HepG2 (cell line): Measurements from ENCODE around the gene KCNMA1. TPM values are rescaled to one million over a fixed set of nuclear protein-coding genes. Genes with fewer than 3 reads are reported as not detected.

Source experiments
- ATAC-seq: fragments of 200-7000 bp; cut with Tn5 transposase; 3 replicates; pipeline ENCODE4 v1.9.1; 2020; ENCODE audit warnings: mild to moderate bottlenecking, moderate library complexity
- BruUV-seq: library from RNA; stranded (reverse); fragments of 400-500 nt; replicated peaks from 2 replicates; lab custom pipeline; 2021; lab: Mats Ljungman, UMichigan
- CTCF ChIA-PET: fragments of 300-600 bp; formaldehyde crosslinking; extraction: SDS; loops from one replicate; lab custom pipeline; 2021; ENCODE audit warnings: low total read pairs, inconsistent platforms, low intra/inter-chr PET ratio; lab: Yijun Ruan, JAX
- POLR2A ChIA-PET: fragments of 350-600 bp; sonication (Branson Sonifier 250); formaldehyde crosslinking; loops from one replicate; lab custom pipeline; 2020; ENCODE audit warnings: antibody characterized with exemption, inconsistent platforms; lab: Yijun Ruan, JAX
- DNase-seq: peaks from one replicate; pipeline ENCODE4 v3.0.0-alpha.2; 2015; ENCODE audit warnings: low spot score
- FAIRE-seq: peaks from 3 replicates; lab custom pipeline; 2011; peaks lifted over from hg19 to GRCh38; lab: Jason Lieb, UNC
- H2AFZ ChIP-seq: one replicate; pipeline ENCODE4 v1.6.1; 2011; ENCODE audit warnings: low read length, inconsistent platforms
- H3K27ac ChIP-seq: fragments of 300-600 bp; 3 replicates; pipeline ENCODE4 v1.8.0; 2011; ENCODE audit warnings: mixed run types, mild to moderate bottlenecking, mixed read lengths, low read length, inconsistent platforms; ENCODE audit not compliant: insufficient read depth; ENCODE audit errors: extremely low read length
- H3K27me3 ChIP-seq, 2 experiments: fragments of 200-600 bp in 1 of 2; 2 replicates in 1 of 2; 3 replicates in 1 of 2; pipeline versions ENCODE4 v1.6.0 to v1.8.0; 2011; ENCODE audit warnings: low read length in 2 of 2, mild to moderate bottlenecking in 2 of 2, moderate library complexity in 2 of 2, inconsistent platforms in 1 of 2; ENCODE audit not compliant: insufficient read depth in 2 of 2, control insufficient read depth in 1 of 2
- H3K36me3 ChIP-seq, 2 experiments: fragments of 200-600 bp in 1 of 2; replicated peaks in 1 of 2; 2 replicates in 1 of 2; 3 replicates in 1 of 2; pipeline versions ENCODE4 v1.5.1 to v1.8.0; 2011; ENCODE audit warnings: low read length in 2 of 2, inconsistent platforms in 1 of 2; ENCODE audit not compliant: insufficient read depth in 2 of 2, control insufficient read depth in 1 of 2
- H3K4me1 ChIP-seq: 2 replicates; pipeline ENCODE4 v1.5.1; 2012; ENCODE audit warnings: low read length, inconsistent platforms; ENCODE audit not compliant: insufficient read depth
- H3K4me2 ChIP-seq: 2 replicates; pipeline ENCODE4 v1.6.0; 2011; ENCODE audit warnings: low read depth, low read length, inconsistent platforms
- H3K4me3 ChIP-seq, 3 experiments: fragments of 200-600 bp in 1 of 3; sonication (generic), shearing (Covaris generic) in 1 of 3; replicated peaks in 1 of 3; 2 replicates each; pipeline ENCODE4 v1.5.1; 2011 to 2016; ENCODE audit warnings: low read length in 3 of 3, inconsistent platforms in 2 of 3, low read depth in 2 of 3, mild to moderate bottlenecking in 2 of 3, control low read depth in 1 of 3, mixed read lengths in 1 of 3; ENCODE audit not compliant: insufficient read depth in 1 of 3
- H3K79me2 ChIP-seq: one replicate; pipeline ENCODE4 v1.6.1; 2011; ENCODE audit warnings: low read length, inconsistent platforms; ENCODE audit not compliant: insufficient read depth
- H3K9ac ChIP-seq: 2 replicates; pipeline ENCODE4 v1.6.0; 2011; ENCODE audit warnings: mild to moderate bottlenecking, low read depth, low read length, inconsistent platforms; ENCODE audit not compliant: insufficient read depth
- H3K9me3 ChIP-seq: 2 replicates; pipeline ENCODE4 v1.5.1; 2012; ENCODE audit warnings: mild to moderate bottlenecking, low read length
- H4K20me1 ChIP-seq: 2 replicates; pipeline ENCODE4 v1.6.0; 2011; ENCODE audit warnings: inconsistent platforms, mild to moderate bottlenecking, low read length, moderate library complexity; ENCODE audit not compliant: insufficient read depth
- ISX ChIP-seq: sonication (generic); formaldehyde crosslinking; conservative IDR thresholded peaks from 2 replicates; pipeline ENCODE4 v1.5.0; 2020; ENCODE audit warnings: missing genetic modification reagents
- SALL2 ChIP-seq: sonication (generic); formaldehyde crosslinking; IDR thresholded peaks from 2 replicates; pipeline ENCODE4 v1.8.1; 2023; ENCODE audit warnings: mild to moderate bottlenecking, missing genetic modification reagents, inconsistent platforms
- ZNF333 ChIP-seq: sonication (generic); formaldehyde crosslinking; IDR thresholded peaks from 2 replicates; pipeline ENCODE4 v1.4.0; 2020; ENCODE audit warnings: mild to moderate bottlenecking, missing genetic modification reagents, borderline replicate concordance
- WGBS: methylation state at CpG from one replicate; pipeline ENCODE4 v1.1.6; 2017; ENCODE audit warnings: low lambda C conversion rate; 5-methylcytosine and 5-hydroxymethylcytosine counted together
- in situ Hi-C: cut with HindIII; loops from 2 replicates; pipeline ENCODE4 v1.10.0; 2017; ENCODE audit warnings: low pct_unique_long_range_greater_than_20kb; ENCODE audit not compliant: extremely low pct_ligation_motif_present
- intact Hi-C: fragments of 100-400 bp; cut with micrococcal nuclease; formaldehyde crosslinking; loops from one replicate; pipeline ENCODE4 v1.10.0; 2022; ENCODE audit not compliant: unreplicated experiment
- polyA plus RNA-seq, 8 experiments: library from polyadenylated mRNA; depleted of rRNA in 3 of 8; stranded (reverse) in 7 of 8; unstranded in 1 of 8; fragments of >200 nt; fragmentation: Illumina TruSeq in 4 of 8; extraction: Trizol in 4 of 8; gene quantifications; 2 replicates each; pipeline versions ENCODE4 v1.2.1 to v1.2.3, GENCODE V29; 2011 to 2016; ENCODE audit warnings: low read depth in 4 of 8, missing spikeins in 1 of 8, mixed read lengths in 1 of 8; ENCODE audit not compliant: insufficient read depth in 1 of 8
- total RNA-seq, 5 experiments: library from RNA; depleted of rRNA; stranded (reverse); fragments of >200 nt; fragmentation: Illumina TruSeq; extraction: Trizol; gene quantifications; 2 replicates each; pipeline ENCODE4 v1.2.3, GENCODE V29; 2016; ENCODE audit warnings: low read depth in 1 of 5
- TF ChIP-seq, protein P1 (sequence below): sonication (generic); formaldehyde crosslinking; IDR thresholded peaks from 2 replicates; pipeline ENCODE4 v1.9.0; 2021; ENCODE audit warnings: missing genetic modification reagents, mild to moderate bottlenecking, borderline replicate concordance

The KCNMA1 gene
- total and polyA plus RNA-seq, 2 of the 13 experiments (the other 11 are each of a cell fraction or from before 2014, with no cell fraction given): 0.02 TPM; not detected in 1

DNA sequence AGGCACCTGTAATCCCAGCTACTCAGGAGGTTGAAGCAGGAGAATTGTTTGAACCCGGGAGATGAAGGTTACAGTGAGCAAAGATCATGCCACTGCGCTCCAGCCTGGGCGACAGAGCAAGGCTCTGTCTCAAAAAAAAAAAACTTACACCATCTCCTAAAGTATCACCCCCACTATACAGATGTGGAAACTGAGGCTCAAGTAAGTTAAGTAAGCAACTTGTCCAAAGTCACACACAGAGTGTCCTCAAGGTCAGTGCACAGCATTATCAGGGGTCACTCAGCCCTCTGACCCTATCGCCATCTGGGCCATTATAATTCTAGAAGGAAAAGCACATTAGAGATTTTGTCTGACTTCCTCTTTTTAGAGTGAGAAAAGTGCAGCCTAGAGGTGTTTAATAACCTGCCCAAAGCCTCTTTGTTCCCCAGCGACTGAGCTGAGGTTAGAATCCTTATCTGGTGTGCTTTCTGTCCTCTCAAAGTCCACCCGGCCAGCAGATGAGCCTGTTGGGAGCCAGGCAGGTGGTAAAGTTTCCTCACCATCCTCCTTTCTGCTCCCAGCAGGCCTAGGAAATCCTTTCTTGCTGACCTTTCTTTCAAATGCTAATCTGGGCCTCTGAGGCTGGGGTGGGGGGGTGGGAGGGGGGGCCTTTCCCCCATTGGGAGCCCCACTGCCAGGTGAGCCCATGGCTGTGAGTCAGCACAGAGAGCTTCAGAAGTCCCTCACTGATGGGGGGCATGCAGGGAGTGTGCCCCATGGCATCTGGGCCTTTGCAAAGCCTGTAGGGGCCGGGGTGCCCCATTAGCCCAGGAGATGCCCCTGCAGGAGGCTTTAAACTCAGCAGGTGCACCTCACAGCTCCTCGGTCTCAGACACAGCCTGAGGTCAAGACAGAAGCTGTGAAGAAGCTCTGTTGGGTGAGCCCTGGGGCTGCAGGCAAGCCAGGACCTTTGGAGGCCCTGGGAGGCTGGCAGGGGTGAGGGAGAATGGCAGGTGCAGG, 12.0 kb upstream of the KCNMA1 start (continued):
- TF ChIP-seq ZNF333 (CRISPR knock-in tag) (no peak), SALL2 (CRISPR knock-in tag) (no peak)
- TF ChIP-seq, protein P1, sequence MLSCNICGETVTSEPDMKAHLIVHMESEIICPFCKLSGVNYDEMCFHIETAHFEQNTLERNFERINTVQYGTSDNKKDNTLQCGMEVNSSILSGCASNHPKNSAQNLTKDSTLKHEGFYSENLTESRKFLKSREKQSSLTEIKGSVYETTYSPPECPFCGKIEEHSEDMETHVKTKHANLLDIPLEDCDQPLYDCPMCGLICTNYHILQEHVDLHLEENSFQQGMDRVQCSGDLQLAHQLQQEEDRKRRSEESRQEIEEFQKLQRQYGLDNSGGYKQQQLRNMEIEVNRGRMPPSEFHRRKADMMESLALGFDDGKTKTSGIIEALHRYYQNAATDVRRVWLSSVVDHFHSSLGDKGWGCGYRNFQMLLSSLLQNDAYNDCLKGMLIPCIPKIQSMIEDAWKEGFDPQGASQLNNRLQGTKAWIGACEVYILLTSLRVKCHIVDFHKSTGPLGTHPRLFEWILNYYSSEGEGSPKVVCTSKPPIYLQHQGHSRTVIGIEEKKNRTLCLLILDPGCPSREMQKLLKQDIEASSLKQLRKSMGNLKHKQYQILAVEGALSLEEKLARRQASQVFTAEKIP (CRISPR knock-in tag): no peak
- TF ChIP-seq, all 625 proteins: peak for 3

DNA sequence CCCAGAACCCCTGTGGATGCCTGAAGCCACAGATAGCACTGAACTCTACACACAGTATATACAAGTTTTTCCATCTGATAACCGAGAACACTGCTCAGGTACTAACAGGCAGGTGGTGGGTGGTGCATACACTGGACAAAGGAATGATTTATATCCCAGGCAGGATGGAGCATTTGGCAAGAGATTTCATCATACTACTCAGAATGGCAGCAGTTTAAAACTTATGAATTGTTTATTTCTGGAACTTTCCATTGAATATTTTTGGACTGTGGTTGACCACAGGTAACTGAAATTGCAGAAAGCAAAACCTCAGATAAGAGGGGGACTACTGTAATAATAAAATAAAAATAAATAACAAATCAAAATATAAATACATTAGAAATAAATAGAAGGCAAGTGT, 10.9 kb upstream of the KCNMA1 start:
- Histone ChIP-seq H2AFZ (no peak overlapping the region), H3K36me3 (no peaks in the 10 kb centered on the region), H3K79me2 (no peaks in the 10 kb centered on the region), H3K4me1 (peaks cover 7% of the 10 kb centered on the region), H3K9ac (no peak overlapping the region), H3K4me2 (no peak overlapping the region), H3K9me3 (no peaks in the 10 kb centered on the region), H3K4me3 (no peak overlapping the region), H3K27ac (no peak overlapping the region), H3K27me3 (no peaks in the 10 kb centered on the region; a peak in 1 of 5 replicates)
- intact Hi-C loops (no loop called here), in situ Hi-C loops (loop anchor here (10.0 kb wide), 1 partner anchor 154 kb away; no protein-coding TSS in a partner anchor)
- no TSS peak for BruUV-seq
- ATAC-seq (no peak), FAIRE-seq (no peak), DNase-seq (no peak)
- CTCF ChIA-PET: no interaction called here
- WGBS: 0% methylated on average over 1 of the region's 1 CpG
- no peak for TF ChIP-seq ISX (CRISPR knock-in tag)
- TF ChIP-seq, all 625 proteins: peak for 0
- POLR2A ChIA-PET: no interaction called here
- H4K20me1 ChIP-seq: no peaks in the 10 kb centered on the region
